HCT116 (cell line): ENCODE measurements around the gene TMEM125. TPM values are rescaled to one million over a fixed set of nuclear protein-coding genes. Genes with fewer than 3 reads are reported as not detected.

Experiments used
- ATAC-seq: fragments of 200-7000 bp; cut with Tn5 transposase; 2 replicates; pipeline ENCODE4 v1.9.1; 2020; ENCODE audit warnings: mild to moderate bottlenecking, moderate library complexity
- BruUV-seq: library from RNA; stranded (reverse); fragments of 400-500 nt; replicated peaks from 2 replicates; lab custom pipeline; 2021; lab: Mats Ljungman, UMichigan
- CTCF ChIA-PET: fragments of 300-600 bp; sonication (Branson Sonifier 250); formaldehyde crosslinking; loops from one replicate; lab custom pipeline; 2021; ENCODE audit warnings: antibody characterized with exemption; lab: Charles Lee
- POLR2A ChIA-PET: fragments of 300-600, 350-600 bp; sonication (Branson Sonifier 250); formaldehyde crosslinking; loops from one replicate; lab custom pipeline; 2021; ENCODE audit warnings: antibody characterized with exemption; lab: Charles Lee
- RAD21 ChIA-PET, 2 experiments: fragments of 300-600 bp; sonication (Branson Sonifier 250); formaldehyde crosslinking; loops; one replicate each; lab custom pipeline; 2023; ENCODE audit warnings: low total read pairs in 2 of 2; ENCODE audit not compliant: uncharacterized antibody in 2 of 2, unreplicated experiment in 2 of 2, low non-redundant PET in 1 of 2; lab: Charles Lee
- DNase-seq: peaks from one replicate; pipeline ENCODE4 v3.0.0-alpha.2; 2010; ENCODE audit warnings: low read depth, low spot score
- H2AFZ ChIP-seq: fragments of 200-600 bp; shearing (Covaris generic), sonication (generic); 2 replicates; pipeline ENCODE4 v1.6.1; 2017; ENCODE audit warnings: low read depth, mixed run types, mixed read lengths, antibody characterized with exemption, low read length; ENCODE audit not compliant: poor library complexity, severe bottlenecking
- H3K27ac ChIP-seq: 2 replicates; pipeline ENCODE4 v1.5.1; 2012; ENCODE audit warnings: low read depth, low read length
- H3K27me3 ChIP-seq: fragments of 200-600 bp; sonication (generic); 2 replicates; pipeline ENCODE4 v1.6.1; 2016; ENCODE audit warnings: mixed run types, low read length, mixed read lengths; ENCODE audit not compliant: insufficient read depth
- H3K36me3 ChIP-seq, 2 experiments: fragments of 200-500 bp in 1 of 2; fragments of 200-600 bp in 1 of 2; sonication (Bioruptor generic) in 1 of 2; sonication (generic) in 1 of 2; 2 replicates each; pipeline versions ENCODE4 v1.5.1 to v1.6.1; 2014 to 2016; ENCODE audit warnings: low read length in 2 of 2, inconsistent platforms in 1 of 2, mixed read lengths in 1 of 2, mixed run types in 1 of 2; ENCODE audit not compliant: insufficient read depth in 2 of 2, control insufficient read depth in 1 of 2
- H3K4me1 ChIP-seq, 2 experiments: fragments of 200-600 bp in 1 of 2; sonication (generic) in 1 of 2; 2 replicates each; pipeline versions ENCODE4 v1.5.1 to v1.6.1; 2012 to 2017; ENCODE audit warnings: low read length in 2 of 2, inconsistent platforms in 1 of 2, mild to moderate bottlenecking in 1 of 2, mixed read lengths in 1 of 2, mixed run types in 1 of 2, moderate library complexity in 1 of 2; ENCODE audit not compliant: insufficient read depth in 2 of 2, control insufficient read depth in 1 of 2
- H3K4me2 ChIP-seq: fragments of 200-600 bp; sonication (generic); 2 replicates; pipeline ENCODE4 v1.6.1; 2017; ENCODE audit warnings: mixed run types, low read length, mixed read lengths
- H3K4me3 ChIP-seq, 2 experiments: fragments of 200-600 bp in 1 of 2; sonication (generic) in 1 of 2; replicated peaks in 1 of 2; 2 replicates each; pipeline ENCODE4 v1.5.1; 2011 to 2016; ENCODE audit warnings: low read length in 2 of 2, control low read depth in 1 of 2, low read depth in 1 of 2, mild to moderate bottlenecking in 1 of 2, mixed read lengths in 1 of 2, mixed run types in 1 of 2
- H3K79me2 ChIP-seq: fragments of 200-600 bp; sonication (generic); 2 replicates; pipeline ENCODE4 v1.6.1; 2017; ENCODE audit warnings: mild to moderate bottlenecking, mixed run types, low read length, moderate library complexity, mixed read lengths; ENCODE audit not compliant: insufficient read depth
- H3K9ac ChIP-seq: fragments of 200-600 bp; sonication (generic); 2 replicates; pipeline ENCODE4 v1.6.1; 2016; ENCODE audit warnings: low read length, mixed read lengths
- H3K9me2 ChIP-seq: fragments of 200-600 bp; sonication (generic), shearing (Covaris generic); 2 replicates; pipeline ENCODE4 v1.6.1; 2017; ENCODE audit warnings: mixed run types, mild to moderate bottlenecking, moderate library complexity; ENCODE audit not compliant: insufficient read depth
- H3K9me3 ChIP-seq, 2 experiments: fragments of 200-500 bp in 1 of 2; fragments of 200-600 bp in 1 of 2; sonication (Bioruptor generic) in 1 of 2; sonication (generic) in 1 of 2; 2 replicates each; pipeline ENCODE4 v1.6.1; 2014 to 2017; ENCODE audit warnings: low read length in 2 of 2, mixed read lengths in 2 of 2, inconsistent platforms in 1 of 2, low read depth in 1 of 2, mild to moderate bottlenecking in 1 of 2, mixed run types in 1 of 2, moderate library complexity in 1 of 2; ENCODE audit not compliant: control insufficient read depth in 1 of 2, insufficient read depth in 1 of 2
- H4K20me1 ChIP-seq: fragments of 200-600 bp; sonication (generic), shearing (Covaris generic); 2 replicates; pipeline ENCODE4 v1.6.1; 2017; ENCODE audit warnings: mixed run types, mild to moderate bottlenecking, moderate library complexity; ENCODE audit not compliant: insufficient read depth
- ATF3 ChIP-seq: IDR thresholded peaks from 2 replicates; pipeline ENCODE4 v1.6.1; 2012
- CBX3 ChIP-seq: IDR thresholded peaks from 2 replicates; pipeline ENCODE4 v1.6.1; 2012; ENCODE audit warnings: low read depth
- CEBPB ChIP-seq: IDR thresholded peaks from 2 replicates; pipeline ENCODE4 v1.6.1; 2012; ENCODE audit warnings: low read depth
- EGR1 ChIP-seq: IDR thresholded peaks from 2 replicates; pipeline ENCODE4 v1.6.1; 2012; ENCODE audit warnings: low read depth
- ELF1 ChIP-seq: IDR thresholded peaks from 2 replicates; pipeline ENCODE4 v1.6.1; 2012; ENCODE audit warnings: low read depth, borderline replicate concordance
- EZH2 ChIP-seq: fragments of 200-600 bp; sonication (generic); IDR thresholded peaks from 2 replicates; pipeline ENCODE4 v1.6.1; 2017; ENCODE audit warnings: antibody characterized with exemption, mixed run types
- JUND ChIP-seq: IDR thresholded peaks from 2 replicates; pipeline ENCODE4 v1.6.1; 2012
- POLR2A ChIP-seq: IDR thresholded peaks from 2 replicates; pipeline ENCODE4 v1.7.0; 2011; ENCODE audit warnings: borderline replicate concordance; ENCODE audit not compliant: insufficient read depth, insufficient read length; ENCODE audit errors: extremely low read depth
- SIN3A ChIP-seq: IDR thresholded peaks from 2 replicates; pipeline ENCODE4 v1.6.1; 2012; ENCODE audit warnings: low read depth
- TCF7L2 ChIP-seq: IDR thresholded peaks from 2 replicates; pipeline ENCODE4 v1.7.0; 2011; ENCODE audit warnings: borderline replicate concordance, inconsistent platforms; ENCODE audit not compliant: insufficient read depth, insufficient read length; ENCODE audit errors: extremely low read depth
- YY1 ChIP-seq: IDR thresholded peaks from 2 replicates; pipeline ENCODE4 v1.6.1; 2011; ENCODE audit warnings: low read length, low read depth, moderate library complexity, mild to moderate bottlenecking; ENCODE audit not compliant: insufficient replicate concordance; ENCODE audit errors: extremely low read depth
- ZFX ChIP-seq: fragments of 450-650 bp; IDR thresholded peaks from 2 replicates; pipeline ENCODE4 v1.6.1; 2017
- intact Hi-C: fragments of 100-400 bp; cut with micrococcal nuclease; formaldehyde crosslinking; loops from 2 replicates; pipeline ENCODE4 v1.10.0; 2022
- total RNA-seq: library from RNA; stranded (reverse); gene quantifications from one replicate; pipeline ENCODE4 v1.2.1, GENCODE V29; 2021; ENCODE audit not compliant: unreplicated experiment
- TF ChIP-seq, protein P1 (sequence below): IDR thresholded peaks from 2 replicates; pipeline ENCODE4 v1.6.1; 2011; ENCODE audit warnings: mild to moderate bottlenecking, low read length, moderate library complexity; ENCODE audit not compliant: insufficient replicate concordance; ENCODE audit errors: extremely low read depth
- TF ChIP-seq, protein P2 (sequence below): IDR thresholded peaks from 2 replicates; pipeline ENCODE4 v1.6.1; 2012
- TF ChIP-seq, protein P3 (sequence below), 3 experiments: fragments of 200-600 bp in 1 of 3; sonication (generic) in 1 of 3; IDR thresholded peaks in 2 of 3; conservative IDR thresholded peaks in 1 of 3; 2 replicates each; pipeline ENCODE4 v1.5.1; 2012 to 2017; ENCODE audit warnings: low read depth in 2 of 3, low read length in 2 of 3, antibody characterized with exemption in 1 of 3, borderline replicate concordance in 1 of 3, control low read depth in 1 of 3, mild to moderate bottlenecking in 1 of 3, mixed read lengths in 1 of 3, mixed run types in 1 of 3, moderate library complexity in 1 of 3; ENCODE audit not compliant: insufficient read depth in 1 of 3

Gene TMEM125
- total RNA-seq, 1 experiment from 2014 or later = 13.9 TPM

DNA sequence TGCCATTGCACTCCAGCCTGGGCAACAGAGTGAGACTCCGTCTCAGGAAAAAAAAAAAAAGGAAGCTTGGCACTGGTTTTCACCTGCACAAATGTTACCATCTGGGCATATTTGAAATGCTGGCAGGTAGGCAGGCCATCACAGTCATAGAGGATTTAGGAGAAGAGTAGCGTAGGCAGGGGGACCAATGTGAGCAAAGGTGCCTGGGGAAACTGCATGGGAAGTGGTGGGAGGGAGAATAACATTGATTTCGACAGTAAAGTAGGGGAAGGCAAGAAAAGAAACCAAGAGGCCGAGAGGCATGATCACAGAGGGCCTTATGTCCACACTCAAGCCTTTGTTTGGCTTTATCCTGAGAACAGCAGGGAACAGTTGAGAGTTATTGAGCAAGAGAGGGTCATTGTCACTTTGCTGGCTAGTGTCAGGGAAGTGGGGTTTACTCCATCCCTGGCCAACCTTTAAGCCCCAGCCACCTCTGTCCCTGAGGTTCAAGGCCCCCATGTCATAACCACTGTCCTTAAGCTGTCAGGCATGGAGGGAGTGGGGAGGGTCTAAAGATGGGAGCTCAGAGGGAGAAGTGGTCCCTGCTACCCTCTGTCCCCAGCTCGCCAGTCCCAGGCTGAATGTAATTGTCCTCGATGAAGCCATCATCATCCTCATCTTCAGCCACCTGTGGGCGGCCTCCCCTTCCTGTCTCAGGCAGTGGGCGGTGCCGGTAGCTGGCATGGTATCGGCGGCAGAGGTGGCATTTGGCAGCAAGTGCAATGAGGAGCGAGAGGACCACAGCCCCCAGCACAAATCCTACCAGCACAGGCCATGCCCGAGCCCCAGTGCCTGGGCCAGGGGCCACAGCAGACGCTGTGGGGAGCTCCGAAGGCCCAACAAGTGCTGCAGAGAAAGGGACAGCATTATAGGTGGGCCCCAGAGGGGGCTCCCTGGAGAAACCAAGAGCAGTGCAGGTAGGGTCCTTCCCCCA, 12.7 kb downstream of the TMEM125 start:
- H3K9ac ChIP-seq = no peak overlapping the region
- ATAC-seq (no peak), DNase-seq (no peak)
- no peak for TF ChIP-seq CEBPB
- no peak for TF ChIP-seq TCF7L2
- no peak for TF ChIP-seq ELF1
- no peak for TF ChIP-seq JUND
- TF ChIP-seq, protein P1, sequence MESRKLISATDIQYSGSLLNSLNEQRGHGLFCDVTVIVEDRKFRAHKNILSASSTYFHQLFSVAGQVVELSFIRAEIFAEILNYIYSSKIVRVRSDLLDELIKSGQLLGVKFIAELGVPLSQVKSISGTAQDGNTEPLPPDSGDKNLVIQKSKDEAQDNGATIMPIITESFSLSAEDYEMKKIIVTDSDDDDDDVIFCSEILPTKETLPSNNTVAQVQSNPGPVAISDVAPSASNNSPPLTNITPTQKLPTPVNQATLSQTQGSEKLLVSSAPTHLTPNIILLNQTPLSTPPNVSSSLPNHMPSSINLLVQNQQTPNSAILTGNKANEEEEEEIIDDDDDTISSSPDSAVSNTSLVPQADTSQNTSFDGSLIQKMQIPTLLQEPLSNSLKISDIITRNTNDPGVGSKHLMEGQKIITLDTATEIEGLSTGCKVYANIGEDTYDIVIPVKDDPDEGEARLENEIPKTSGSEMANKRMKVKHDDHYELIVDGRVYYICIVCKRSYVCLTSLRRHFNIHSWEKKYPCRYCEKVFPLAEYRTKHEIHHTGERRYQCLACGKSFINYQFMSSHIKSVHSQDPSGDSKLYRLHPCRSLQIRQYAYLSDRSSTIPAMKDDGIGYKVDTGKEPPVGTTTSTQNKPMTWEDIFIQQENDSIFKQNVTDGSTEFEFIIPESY = no peak
- no peak for TF ChIP-seq EZH2
- no peak for TF ChIP-seq EGR1
- no peak for TF ChIP-seq YY1
- TF ChIP-seq ATF3 = no peak
- TF ChIP-seq POLR2A = no peak
- TF ChIP-seq, protein P2, sequence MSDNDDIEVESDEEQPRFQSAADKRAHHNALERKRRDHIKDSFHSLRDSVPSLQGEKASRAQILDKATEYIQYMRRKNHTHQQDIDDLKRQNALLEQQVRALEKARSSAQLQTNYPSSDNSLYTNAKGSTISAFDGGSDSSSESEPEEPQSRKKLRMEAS = no peak
- TF ChIP-seq, protein P3, sequence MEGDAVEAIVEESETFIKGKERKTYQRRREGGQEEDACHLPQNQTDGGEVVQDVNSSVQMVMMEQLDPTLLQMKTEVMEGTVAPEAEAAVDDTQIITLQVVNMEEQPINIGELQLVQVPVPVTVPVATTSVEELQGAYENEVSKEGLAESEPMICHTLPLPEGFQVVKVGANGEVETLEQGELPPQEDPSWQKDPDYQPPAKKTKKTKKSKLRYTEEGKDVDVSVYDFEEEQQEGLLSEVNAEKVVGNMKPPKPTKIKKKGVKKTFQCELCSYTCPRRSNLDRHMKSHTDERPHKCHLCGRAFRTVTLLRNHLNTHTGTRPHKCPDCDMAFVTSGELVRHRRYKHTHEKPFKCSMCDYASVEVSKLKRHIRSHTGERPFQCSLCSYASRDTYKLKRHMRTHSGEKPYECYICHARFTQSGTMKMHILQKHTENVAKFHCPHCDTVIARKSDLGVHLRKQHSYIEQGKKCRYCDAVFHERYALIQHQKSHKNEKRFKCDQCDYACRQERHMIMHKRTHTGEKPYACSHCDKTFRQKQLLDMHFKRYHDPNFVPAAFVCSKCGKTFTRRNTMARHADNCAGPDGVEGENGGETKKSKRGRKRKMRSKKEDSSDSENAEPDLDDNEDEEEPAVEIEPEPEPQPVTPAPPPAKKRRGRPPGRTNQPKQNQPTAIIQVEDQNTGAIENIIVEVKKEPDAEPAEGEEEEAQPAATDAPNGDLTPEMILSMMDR (IDR thresholded peaks at IDR 0.05 in 2 of 3, conservative IDR thresholded peaks at IDR 0.05 in 1 of 3; ENCODE audit: borderline replicate concordance in 1 of 3, insufficient read depth in 1 of 3, low read depth in 2 of 3, low read length in 2 of 3) = no peak
- TF ChIP-seq ZFX = no peak
- TF ChIP-seq CBX3 = no peak
- no peak for TF ChIP-seq SIN3A
- no peak overlapping the region for H2AFZ ChIP-seq
- no peaks in the 10 kb centered on the region for H3K9me3 ChIP-seq
- CTCF ChIA-PET = no interaction called here
- H3K79me2 ChIP-seq = no peaks in the 10 kb centered on the region
- H3K27ac ChIP-seq = no peak overlapping the region
- RAD21 ChIA-PET = no interaction called here
- H3K36me3 ChIP-seq = 0 out of 4 replicates have a peak, but pooled peaks cover 0 to 2% of the 10 kb centered on the region in 2 experiments
- POLR2A ChIA-PET = no interaction called here
- no peak overlapping the region for H3K4me2 ChIP-seq
- H3K27me3 ChIP-seq = no peaks in the 10 kb centered on the region
- H3K4me3 ChIP-seq = no peak overlapping the region
- TSS peak; percentile 21 for BruUV-seq
- peaks cover 14 to 27% of the 10 kb centered on the region in 2 experiments; a peak in 3 of 4 replicates for H3K4me1 ChIP-seq
- H3K9me2 ChIP-seq = no peaks in the 10 kb centered on the region
- no peaks in the 10 kb centered on the region for H4K20me1 ChIP-seq
- intact Hi-C loops = no loop called here
